ENCODE measurements around the gene HOXA3.

The HOXA3 gene

DNA sequence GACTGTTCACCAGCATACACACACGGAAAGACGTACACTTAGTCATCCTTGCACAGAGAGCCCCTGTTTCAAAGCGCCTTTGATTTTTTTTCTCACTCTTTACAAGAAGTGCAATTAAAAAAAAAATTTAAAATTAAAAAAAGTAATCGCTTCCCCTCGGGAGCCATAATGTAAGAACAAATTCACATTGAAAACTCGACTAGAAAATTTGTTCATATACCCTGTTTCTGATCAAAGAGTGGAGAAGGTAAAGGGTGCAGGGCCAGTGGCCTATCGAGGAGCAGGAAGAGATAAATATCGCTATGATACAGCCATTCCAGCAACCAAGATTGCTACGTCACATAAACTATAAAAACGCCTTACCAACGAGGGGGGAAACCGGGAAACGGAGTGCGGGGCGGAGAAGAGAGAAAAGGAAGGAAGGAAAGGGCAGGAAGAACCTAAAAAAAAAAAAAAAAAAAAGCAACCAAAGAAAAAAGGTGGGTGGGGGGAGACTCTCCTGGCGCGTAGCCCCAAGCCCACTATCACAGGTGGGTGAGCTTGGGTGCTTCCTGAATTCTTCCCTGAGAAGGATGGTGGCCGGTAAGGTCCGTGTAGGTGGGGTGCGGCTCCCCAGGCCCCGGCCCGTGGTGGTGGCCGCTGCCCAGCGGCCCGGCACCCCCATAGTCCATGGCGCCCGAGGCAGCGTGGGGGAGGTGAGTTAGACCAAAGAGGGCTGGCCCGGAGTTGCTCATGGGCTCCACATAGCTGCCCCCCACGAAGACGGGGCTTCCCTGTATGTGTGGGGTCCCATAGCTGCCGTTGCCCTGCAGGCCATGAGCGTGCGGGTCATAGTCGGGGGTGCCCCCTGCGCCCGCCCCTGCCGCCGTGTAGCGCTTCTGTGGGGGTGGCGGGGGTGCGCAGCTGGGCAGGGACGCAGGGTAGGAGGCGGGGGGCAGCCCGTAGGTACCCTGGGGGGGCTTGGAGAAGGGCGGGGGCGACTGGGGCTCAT, 44.7 kb downstream of the HOXA3 start:
- in situ Hi-C loops (cut with MboI; ENCODE audit: low sequenced_read_pairs) = no loop called here

DNA sequence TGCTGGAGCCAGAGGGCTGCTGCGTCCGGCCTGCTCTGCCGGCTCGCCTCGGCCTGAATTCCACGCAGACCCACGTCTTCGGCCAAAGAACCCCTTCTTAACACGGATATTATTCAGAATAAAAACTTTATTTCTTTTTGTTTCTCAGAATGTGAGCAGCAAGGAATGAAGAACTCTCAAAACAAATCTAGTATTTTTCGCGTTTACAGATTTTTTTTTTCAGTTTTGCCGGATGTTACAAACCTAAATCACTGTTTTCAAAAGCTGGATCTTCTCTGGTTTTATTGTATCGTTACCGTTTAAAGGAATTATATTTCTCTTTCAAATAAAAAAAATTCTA, 45.5 kb downstream of the HOXA3 start:
- in situ Hi-C loops (cut with MboI; ENCODE audit: low sequenced_read_pairs) = no loop called here

DNA sequence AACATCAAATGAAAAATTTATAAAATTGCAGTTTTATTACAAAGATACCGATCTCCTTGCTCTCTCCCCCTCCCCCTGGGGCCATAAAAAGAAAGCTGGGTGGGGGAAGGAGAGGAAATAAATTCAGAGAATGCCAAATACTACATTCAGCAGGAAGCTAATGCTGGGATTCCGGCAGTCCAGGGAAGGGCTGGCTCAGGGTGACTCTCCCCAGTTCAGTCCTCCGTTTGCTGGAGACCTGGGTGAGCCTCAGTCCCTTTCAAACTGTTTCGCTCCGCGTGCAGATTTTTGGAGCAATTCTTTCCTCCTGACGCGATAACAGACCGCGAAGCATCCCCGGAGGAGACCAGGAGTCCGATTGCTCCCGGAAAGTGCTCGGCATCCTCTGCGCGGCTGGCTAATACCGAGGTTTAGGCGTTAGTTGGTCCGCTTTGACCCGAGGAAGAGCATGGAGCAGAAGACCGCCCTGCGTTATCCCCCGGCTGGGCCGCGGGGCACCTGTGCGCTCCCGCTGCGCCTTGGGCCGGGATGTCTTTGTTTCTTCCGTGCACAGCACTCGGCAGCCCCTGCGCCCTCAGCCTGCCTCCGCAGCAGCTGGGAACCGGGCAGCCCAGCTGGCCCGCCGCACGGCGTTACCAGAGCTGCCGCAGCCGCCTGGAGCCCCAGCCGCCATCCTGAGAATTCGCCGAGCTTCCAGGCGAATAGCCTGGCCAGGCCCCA, 46.0 kb downstream of the HOXA3 start:
- in situ Hi-C loops (cut with MboI; ENCODE audit: low sequenced_read_pairs) = no loop called here

GRCh38 chr7:27105301-27106031, 46.9 kb downstream of the HOXA3 start:
- in situ Hi-C loops (cut with MboI; ENCODE audit: low sequenced_read_pairs) = no loop called here

GRCh38 chr7:27104341-27105058, 47.9 kb downstream of the HOXA3 start:
- in situ Hi-C loops (cut with MboI; ENCODE audit: low sequenced_read_pairs) = no loop called here

DNA sequence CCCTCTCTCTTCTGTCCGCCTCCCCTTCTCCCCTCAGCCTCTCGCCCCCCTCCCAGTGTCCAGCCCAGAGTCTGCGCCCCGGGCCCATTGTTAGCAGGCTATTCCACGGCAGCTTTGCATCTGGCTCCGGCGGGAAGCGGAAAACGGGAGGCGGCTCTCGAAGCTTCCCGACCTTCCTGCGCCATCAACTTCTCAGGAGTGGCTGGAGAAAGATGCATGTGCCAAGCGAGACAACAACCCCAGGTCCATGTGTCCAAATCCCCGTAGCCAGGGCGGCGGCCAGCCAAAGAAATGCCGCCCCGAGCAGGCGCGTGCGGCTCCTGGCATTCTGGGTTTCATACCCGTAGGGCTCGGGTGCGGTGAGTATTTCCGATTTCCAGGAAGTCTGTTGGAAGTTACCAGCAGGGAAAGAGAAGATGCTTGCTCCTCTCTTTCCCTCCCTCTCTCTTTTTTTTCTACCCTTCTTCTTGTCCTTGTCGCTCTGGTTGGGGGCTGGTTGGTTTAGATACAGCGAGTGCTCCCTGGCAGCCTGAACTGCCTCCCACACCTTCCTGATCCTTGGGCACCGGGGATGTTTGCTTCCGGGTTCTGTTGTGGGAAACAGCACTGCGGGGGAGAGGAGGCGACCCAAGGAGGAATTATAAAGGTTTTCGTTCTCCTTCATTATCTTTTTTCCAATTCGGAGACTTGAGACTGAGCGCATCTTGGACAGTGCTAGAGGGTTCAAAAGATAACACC, 48.7 kb downstream of the HOXA3 start:
- in situ Hi-C loops (cut with MboI; ENCODE audit: low sequenced_read_pairs) = no loop called here

DNA sequence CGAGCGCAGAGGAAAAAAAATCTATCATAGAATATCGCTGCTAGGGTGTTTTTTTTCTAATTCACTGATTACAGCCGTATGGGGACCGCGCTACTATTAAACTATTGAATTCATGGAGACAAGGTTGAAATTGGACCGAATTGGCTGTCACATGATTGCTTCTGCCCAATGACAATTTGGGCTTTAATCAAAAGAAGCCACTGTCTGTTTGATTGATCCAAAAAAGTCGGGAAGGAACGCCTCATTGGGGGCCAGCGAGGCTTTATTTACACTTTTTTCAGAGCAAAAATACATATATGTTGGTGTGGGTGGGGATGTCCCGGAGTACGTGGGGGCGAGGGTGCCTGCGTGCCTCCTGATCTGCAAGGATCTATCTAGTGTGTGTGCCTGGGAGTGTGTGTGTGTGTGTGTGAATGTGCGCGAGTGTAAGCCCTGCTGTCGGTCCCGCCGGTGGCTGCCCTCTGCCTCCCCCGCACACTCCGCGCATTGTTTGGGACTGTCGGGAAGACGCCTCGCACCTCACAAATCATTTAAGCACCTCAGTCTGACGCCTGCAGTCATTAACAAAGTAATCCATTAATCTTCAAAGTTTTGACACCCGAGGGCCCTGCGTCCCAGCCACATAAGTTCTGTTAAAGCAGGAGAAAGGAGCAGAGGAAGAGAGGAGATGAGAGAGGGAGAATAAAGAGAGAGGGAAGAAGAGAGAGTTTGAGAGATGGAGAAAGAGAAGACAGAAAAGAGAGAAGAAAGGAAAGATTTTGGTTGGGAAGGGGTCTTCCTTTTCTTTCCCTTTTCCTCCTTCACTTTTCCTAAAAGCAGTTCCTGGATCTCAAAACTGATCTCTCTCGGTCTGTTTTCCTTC, 49.6 kb downstream of the HOXA3 start, which contains the start of gene HOXA2:
HOXA2 (minus strand) TSS at position 103 of the 862 bp plus-strand sequence. CDS start 183 bp downstream, outside the sequence.
- in situ Hi-C loops (cut with MboI; ENCODE audit: low sequenced_read_pairs) = no loop called here

- in situ Hi-C loops (cut with MboI; ENCODE audit: low sequenced_read_pairs) = no loop called here
Observed at GRCh38 chr7:27101957-27102580, 50.3 kb downstream of the HOXA3 start.

DNA sequence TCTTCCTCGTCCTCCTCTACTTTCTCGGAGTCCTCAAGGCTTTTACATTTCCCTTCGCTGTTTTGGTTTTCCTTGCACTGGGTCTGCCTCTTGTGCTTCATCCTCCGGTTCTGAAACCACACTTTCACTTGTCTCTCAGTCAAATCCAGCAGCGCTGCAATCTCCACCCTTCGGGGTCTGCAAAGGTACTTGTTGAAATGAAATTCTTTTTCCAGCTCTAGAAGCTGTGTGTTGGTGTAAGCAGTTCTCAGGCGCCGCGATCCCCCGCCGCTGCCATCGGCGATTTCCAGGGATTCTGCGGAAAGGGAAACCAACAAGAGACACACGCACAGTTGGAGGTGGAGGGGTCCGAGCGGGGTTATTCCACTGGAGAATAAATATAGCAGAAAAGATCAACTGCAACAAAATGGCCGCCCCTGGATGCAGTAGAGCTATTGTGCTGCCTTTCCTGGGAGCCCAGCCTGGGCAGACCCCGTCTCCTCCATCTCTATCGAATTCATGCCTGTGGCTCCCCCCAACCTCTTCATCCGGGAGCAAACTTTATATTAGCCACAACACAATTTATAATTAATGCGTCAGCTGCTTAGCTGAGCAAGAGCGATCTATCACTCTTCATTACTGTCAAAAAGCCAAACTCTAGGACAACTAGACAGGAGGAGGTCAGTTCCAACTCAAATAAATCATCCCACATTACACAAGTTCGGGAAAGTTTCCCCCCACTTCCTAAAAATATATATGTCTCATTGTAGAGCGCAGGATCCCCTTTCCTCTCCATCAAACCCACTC, 51.0 kb downstream of the HOXA3 start:
- in situ Hi-C loops (cut with MboI; ENCODE audit: low sequenced_read_pairs) = no loop called here

- in situ Hi-C loops (cut with MboI; ENCODE audit: low sequenced_read_pairs) = no loop called here
Observed at GRCh38 chr7:27100694-27101170, 51.7 kb downstream of the HOXA3 start.

DNA sequence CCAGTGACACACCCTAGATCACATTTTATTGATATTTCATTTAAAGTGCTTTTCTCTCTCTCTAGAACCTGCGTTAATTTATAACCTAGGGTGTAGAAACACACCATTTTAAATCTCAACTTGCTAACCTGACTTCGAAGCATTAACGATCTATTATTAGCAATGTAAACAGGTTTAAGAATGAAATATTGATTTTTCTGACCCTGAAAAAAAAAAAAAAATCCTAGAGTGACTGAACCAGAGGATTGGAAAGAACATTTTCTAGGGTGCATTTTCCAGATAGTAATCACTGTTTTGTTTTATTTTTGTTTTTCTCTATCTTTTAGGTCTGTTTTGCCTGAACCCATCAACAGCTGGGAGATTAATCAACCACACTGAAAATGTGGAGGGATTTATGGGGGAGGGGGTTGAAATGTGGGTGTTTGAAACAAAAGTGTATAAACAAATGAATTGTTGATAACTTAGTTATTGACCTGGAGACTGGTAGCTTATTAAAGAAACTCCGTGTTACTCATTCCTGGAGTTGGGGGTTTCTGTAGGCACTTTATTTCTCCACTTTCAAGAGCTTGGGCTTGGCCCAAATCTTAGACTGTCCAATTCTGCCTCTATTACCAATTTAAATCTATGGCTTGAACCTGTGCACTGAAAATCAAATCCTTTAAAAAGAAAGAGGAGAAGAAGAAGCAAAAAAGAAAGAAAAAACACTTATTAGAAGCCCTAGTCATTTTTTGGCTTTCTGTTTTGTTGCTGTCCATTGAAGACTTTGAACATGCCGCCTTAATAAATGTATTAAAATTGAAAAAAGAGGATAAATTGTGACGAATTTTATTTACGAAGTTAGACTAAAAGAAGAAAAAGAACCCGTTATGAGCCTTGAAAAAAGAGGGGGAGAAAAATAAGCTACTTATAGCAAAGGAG, 52.7 kb downstream of the HOXA3 start:
- in situ Hi-C loops (cut with MboI; ENCODE audit: low sequenced_read_pairs) = no loop called here

DNA sequence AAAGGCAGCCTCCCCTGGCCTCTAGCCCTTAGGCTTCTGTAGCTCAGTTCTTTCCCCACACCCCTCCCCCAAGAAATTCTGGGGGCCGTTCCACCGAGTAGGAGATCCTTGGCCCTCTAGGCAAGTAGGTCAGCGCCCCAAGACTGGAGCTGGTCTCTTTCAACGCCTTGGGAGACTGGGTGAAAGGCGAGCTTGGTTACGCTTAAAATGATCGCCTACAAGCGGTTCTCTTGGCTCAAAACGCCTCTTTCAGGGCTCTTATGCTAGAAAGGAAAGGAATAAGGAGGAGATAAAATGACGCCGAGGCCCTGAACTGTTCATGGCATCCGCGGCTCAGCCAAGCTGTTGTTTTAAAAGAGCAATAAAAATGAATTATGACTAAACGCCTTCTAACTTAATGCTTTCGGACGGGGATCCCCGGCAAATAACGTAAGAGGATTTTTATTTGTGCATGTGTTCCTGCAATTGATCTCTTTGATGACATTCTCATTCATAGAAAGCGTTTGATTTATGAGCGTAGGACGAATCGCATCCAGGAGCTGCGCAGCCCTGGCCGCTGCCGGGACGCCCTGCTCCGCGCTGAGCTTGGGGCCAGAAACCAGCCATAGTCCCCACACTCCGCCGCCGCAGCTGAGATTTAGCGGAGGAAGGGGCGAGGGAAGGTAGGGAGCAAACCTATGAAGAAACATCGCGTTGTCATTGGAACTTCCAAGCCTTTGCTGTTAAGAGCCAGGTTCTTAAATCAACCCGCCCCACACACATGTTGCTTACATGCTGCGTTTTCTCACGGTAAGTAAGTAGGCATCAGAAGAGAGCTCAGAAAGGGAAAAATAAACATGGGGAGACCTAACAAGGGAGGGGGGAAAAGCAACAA, 53.6 kb downstream of the HOXA3 start:
- in situ Hi-C loops (cut with MboI; ENCODE audit: low sequenced_read_pairs) = no loop called here

DNA sequence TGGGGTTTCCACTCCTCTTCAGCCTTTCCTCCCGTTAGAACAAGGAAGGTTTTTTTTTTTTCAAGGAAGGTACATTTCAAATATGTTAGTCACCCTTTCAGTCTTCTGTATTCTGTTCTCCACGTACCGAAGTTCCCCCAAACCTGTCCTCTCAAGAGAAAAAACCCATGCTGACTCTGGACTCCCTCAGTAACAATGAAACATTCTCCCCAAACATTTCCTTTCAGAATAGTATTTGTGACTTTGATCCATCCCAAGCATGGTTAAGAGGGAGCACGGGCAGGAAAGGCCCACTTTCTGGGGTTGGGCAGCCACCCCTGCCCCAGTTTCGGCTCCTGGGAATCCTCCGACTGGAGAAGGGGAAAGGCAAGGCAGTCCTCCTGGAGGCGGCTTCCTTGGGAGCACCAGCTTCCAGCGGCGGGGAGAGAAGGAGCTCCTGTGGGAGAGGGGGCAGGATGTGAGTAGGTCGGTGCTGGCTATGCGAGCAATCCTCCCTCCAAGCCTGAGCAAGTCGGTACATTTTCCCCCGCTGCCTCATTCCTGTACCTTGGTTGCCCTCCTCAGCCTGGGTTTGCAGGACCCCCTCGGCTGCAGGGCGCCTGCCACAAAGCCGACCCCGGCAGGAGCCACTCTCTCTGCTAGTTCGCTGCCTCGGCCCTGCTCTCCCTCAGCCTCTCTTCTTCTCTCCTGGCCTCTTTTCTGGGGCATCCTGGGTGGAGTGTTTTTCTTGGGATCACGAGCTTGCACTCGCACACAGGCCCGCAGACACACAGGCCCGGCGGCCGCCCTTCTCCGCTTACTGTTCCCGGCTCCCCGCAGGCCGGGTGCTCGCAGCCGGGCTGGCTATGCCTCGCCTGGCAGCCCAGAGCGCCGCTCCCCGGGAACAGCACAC, 54.5 kb downstream of the HOXA3 start:
- in situ Hi-C loops (cut with MboI; ENCODE audit: low sequenced_read_pairs) = no loop called here

- in situ Hi-C loops (cut with MboI; ENCODE audit: low sequenced_read_pairs) = no loop called here
Observed at GRCh38 chr7:27096768-27097514, 55.4 kb downstream of the HOXA3 start.

Measured in HL-60/S4 treated with phorbol 12-myristate 13-acetate at 8.2 ng/mL for 4 days and 3 days (cell line).